Testis (tissue), 2 donors: ENCODE data around the gene ZNF141.

Experiments used
- POLR2A ChIP-seq: fragments of 450-650 bp; IDR thresholded peaks from one replicate; pipeline ENCODE4 v1.6.1; 2017; ENCODE audit warnings: antibody characterized with exemption, mild to moderate bottlenecking, moderate library complexity
- TF ChIP-seq, protein P1 (sequence below), 3 experiments: fragments of 450-650 bp in 2 of 3; fragments of 200-600 bp in 1 of 3; sonication (generic) in 1 of 3; IDR thresholded peaks; one replicate each; pipeline ENCODE4 v1.5.1; 2016 to 2019; ENCODE audit warnings: antibody characterized with exemption in 3 of 3, mild to moderate bottlenecking in 2 of 3, moderate library complexity in 1 of 3

DNA sequence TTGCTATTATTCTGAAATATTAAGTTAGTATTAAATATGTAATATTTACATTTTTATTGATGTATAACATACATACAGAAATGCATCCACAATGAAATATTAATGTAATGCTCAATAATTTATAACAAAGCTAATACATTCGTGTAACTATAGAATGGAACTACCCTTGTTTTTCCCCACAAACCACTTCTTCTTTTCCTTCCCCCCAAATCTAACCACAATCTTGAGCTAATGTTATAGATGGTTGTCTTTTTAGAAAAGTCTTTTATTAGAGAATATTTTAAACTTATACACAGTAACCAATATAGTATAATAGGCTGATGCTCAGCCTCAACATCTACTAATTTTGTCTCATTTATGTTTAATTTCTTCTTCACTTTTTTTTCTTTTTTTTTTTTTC is 27.8 kb upstream of the ZNF141 start:
- TF ChIP-seq, protein P1, sequence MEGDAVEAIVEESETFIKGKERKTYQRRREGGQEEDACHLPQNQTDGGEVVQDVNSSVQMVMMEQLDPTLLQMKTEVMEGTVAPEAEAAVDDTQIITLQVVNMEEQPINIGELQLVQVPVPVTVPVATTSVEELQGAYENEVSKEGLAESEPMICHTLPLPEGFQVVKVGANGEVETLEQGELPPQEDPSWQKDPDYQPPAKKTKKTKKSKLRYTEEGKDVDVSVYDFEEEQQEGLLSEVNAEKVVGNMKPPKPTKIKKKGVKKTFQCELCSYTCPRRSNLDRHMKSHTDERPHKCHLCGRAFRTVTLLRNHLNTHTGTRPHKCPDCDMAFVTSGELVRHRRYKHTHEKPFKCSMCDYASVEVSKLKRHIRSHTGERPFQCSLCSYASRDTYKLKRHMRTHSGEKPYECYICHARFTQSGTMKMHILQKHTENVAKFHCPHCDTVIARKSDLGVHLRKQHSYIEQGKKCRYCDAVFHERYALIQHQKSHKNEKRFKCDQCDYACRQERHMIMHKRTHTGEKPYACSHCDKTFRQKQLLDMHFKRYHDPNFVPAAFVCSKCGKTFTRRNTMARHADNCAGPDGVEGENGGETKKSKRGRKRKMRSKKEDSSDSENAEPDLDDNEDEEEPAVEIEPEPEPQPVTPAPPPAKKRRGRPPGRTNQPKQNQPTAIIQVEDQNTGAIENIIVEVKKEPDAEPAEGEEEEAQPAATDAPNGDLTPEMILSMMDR (IDR thresholded peaks at IDR 0.05), result no peak
- no peak for TF ChIP-seq POLR2A
